Cardiac fibroblast (primary cell): ENCODE data around the gene BMPR1A.
A peak's percentile ranks its signal among the peaks of the same experiment; 100 is the strongest.

Experiments used
- DNase-seq, 2 donors: peaks; one replicate each; pipeline versions ENCODE4 v3.0.0 to v3.0.0-alpha.2; 2010; ENCODE audit warnings: low read depth in 2 of 2
- H3K4me3 ChIP-seq, 2 donors: replicated peaks in 1 of 2; 1 replicate in 1 of 2; 2 replicates in 1 of 2; pipeline ENCODE4 v1.5.1; 2011; ENCODE audit warnings: low read depth in 2 of 2, low read length in 2 of 2, mild to moderate bottlenecking in 2 of 2, moderate library complexity in 1 of 2
- TF ChIP-seq, protein P1 (sequence below): IDR thresholded peaks from one replicate; pipeline ENCODE4 v1.5.1; 2011; ENCODE audit warnings: low read depth, mild to moderate bottlenecking, low read length, inconsistent platforms

BMPR1A gene

DNA sequence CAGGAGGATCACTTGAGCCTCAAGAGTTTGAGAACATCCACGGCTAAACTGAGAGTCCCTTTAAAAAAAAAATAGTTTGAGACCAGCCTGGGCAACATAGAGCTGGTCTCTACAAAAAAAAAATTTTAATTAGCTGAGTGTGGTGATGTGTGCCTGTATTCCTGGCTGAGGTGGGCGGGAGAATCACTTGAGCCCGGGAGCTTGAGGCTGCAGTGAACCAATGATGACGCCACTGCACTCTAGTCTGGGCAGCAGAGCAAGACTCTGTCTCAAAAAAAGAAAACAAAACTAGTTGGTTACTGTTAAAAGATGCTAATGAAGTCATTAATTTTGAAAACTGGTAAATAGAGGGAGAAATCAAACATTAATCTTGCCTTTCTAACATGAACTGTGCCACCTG lies 124.6 kb downstream of the BMPR1A start:
- DNase-seq: no peak
- H3K4me3 ChIP-seq: no peak overlapping the region
- TF ChIP-seq, protein P1, sequence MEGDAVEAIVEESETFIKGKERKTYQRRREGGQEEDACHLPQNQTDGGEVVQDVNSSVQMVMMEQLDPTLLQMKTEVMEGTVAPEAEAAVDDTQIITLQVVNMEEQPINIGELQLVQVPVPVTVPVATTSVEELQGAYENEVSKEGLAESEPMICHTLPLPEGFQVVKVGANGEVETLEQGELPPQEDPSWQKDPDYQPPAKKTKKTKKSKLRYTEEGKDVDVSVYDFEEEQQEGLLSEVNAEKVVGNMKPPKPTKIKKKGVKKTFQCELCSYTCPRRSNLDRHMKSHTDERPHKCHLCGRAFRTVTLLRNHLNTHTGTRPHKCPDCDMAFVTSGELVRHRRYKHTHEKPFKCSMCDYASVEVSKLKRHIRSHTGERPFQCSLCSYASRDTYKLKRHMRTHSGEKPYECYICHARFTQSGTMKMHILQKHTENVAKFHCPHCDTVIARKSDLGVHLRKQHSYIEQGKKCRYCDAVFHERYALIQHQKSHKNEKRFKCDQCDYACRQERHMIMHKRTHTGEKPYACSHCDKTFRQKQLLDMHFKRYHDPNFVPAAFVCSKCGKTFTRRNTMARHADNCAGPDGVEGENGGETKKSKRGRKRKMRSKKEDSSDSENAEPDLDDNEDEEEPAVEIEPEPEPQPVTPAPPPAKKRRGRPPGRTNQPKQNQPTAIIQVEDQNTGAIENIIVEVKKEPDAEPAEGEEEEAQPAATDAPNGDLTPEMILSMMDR: no peak

DNA sequence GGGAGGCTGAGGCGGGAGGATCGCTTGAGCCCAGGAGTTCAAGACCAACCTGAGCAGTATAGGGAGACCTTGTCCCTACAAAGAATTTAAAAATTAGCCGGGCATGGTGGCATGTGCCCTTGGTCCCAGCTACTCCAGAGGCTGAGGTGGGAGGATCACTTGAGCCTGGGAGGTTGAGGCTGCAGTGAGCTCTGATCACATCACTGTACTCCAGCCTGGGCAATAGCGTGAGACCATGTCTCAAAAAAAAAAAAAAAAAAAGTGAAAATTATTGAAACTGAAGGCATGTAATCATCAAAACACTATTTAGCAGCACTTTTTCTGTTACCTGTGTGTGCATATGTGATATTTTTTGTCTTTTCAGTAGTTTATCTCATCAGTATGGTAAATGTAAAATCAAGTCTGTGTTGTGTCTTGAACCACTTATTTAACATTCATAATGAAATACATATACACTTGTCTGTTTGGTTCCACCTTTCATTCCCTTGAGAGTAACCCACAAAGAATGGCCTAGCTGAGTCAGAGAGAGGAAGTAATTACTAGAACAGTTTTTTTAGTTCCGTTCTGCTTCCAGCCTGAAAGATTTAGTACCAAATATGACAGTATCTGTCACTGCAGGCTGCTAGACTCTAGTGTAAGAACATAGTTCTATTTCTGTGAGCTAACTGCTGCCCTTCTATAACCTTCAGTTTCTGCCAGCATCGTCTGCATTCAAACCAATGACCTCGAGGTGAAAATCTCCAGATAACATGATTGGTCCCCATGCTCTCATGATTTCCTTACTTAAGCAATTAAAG lies 132.4 kb downstream of the BMPR1A start:
- DNase-seq: peak; percentile 48 to 74
- H3K4me3 ChIP-seq: no peak overlapping the region
- TF ChIP-seq, protein P1: no peak

DNA sequence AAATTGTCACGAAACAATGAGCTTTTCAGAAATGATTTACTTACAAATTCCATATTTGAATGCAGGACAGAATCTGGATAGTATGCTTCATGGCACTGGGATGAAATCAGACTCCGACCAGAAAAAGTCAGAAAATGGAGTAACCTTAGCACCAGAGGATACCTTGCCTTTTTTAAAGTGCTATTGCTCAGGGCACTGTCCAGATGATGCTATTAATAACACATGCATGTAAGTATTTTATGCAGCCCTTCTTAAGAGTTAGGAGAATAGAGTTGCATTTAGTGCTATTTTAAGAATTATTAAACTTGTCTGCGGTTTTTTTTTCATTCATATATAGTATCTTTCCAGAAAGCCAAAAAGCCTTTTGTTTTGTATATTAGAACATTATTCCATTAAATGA lies 133.6 kb downstream of the BMPR1A start:
- TF ChIP-seq, protein P1: no peak
- H3K4me3 ChIP-seq: no peak overlapping the region
- DNase-seq: no peak

DNA sequence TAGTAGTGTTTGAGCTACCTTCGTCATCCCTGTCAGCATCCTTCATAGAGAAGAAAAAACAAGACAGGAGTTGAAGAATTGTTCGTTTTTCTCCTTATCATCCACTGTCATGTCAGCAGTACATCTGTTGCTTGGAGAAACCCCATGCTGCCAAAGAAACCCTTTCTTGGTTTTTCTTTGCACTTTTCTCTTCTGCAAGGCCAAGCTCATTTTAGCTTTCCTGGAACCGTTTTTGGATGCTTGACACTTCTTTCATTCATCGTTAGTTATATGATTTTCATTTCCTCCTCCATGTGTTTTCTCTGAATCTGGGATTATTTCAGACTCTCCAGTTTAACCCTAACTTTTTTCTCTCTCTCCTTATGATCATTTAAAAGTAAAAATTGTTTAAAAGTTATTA lies 142.1 kb downstream of the BMPR1A start:
- TF ChIP-seq, protein P1: no peak

DNA sequence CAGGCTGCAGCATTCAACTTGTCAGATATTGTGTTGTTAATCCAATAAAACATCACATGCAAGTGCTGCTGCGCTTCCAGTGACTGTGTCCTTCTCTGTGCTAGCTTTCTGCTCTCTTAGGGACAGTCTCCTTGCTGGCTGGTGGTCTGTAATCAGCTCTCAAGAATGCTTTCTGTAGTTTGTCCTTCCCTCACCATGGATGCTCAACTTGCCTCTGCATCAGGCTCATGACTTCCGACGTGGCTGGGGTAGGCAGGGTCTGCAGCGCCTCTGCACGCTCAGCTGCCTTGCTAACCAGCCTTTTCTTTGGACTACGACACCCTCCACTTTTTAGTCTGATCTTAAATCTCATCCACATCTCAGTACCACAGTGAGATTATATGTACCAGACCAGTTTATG lies 142.7 kb downstream of the BMPR1A start:
- H3K4me3 ChIP-seq: no peak overlapping the region
- TF ChIP-seq, protein P1: no peak
- DNase-seq: no peak

More for the DNA sequence above, 142.1 kb downstream of the BMPR1A start:
- no peak for DNase-seq
- no peak overlapping the region for H3K4me3 ChIP-seq

DNA sequence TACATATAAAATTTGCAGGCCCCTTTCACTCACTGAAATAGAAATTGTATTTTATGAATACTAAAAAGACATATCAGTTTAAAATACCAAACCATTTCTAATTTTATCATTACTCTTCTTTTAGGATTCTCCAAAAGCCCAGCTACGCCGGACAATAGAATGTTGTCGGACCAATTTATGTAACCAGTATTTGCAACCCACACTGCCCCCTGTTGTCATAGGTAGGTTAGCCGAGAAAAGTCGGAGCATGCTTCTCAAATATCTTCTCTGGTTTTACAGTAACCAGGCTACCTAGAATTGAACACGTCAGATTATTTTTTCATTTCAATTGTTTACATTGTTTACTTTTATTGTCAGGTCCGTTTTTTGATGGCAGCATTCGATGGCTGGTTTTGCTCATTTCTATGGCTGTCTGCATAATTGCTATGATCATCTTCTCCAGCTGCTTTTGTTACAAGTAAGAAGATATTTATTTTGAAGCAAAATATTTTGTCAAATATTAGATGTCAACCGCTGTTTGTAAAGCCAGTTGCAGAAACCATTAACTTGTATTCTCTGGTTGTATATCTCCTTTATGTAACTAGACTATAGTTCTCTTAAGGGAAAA lies 143.4 kb downstream of the BMPR1A start:
- TF ChIP-seq, protein P1: peak; percentile 70
- H3K4me3 ChIP-seq: no peak overlapping the region
- DNase-seq: peak; percentile 85 to 86
